GM12864 (cell line): ENCODE measurements around the gene ASTN1.

ENCODE experiments used
- DNase-seq: peaks from one replicate; pipeline ENCODE4 v3.0.0-alpha.2; 2011; ENCODE audit warnings: low read depth
- H3K4me3 ChIP-seq: 2 replicates; pipeline ENCODE4 v1.5.1; 2011; ENCODE audit warnings: mild to moderate bottlenecking, low read depth, low read length, control low read depth
- TF ChIP-seq, protein P1 (sequence below): IDR thresholded peaks from 2 replicates; pipeline ENCODE4 v1.5.1; 2011; ENCODE audit warnings: low read depth, mild to moderate bottlenecking, moderate library complexity, low read length, control low read depth, inconsistent platforms; ENCODE audit errors: missing control alignments

Gene ASTN1

DNA sequence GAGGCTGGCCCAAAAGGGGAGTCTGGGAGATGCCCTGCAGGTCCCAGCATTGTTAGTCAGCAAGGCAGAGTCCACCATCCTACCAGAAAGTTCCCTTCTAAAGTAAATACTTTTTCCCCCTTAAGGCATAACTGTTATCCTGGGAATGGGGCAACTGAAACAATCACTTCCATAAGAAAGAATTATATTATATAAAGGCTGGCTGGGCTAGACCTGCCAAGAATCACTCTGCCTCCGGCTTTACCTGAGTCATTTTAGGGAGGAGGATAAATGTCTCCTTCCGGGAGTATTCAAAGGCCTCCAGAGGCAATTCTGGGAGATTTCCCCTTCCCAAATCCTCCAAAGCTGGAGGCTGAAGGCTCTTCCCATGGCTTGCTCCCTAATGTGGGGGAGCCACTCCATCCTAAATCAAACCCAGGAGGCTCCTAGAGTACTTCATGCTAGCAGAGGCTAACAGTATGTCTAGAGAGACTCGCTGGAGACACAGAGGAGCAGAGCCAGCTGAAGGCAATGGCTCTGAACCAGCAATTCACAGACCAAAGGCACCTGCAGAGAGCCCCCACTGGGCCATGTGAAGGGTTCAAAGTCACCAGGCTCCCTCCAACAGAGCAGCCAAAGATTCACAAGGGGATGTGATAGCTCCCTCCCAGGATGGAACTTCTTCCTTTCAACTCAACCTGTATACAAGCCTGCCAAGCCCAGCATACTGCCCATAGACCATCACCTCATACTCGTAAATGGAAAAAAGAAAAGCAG lies 116.0 kb downstream of the ASTN1 start:
- no peak for DNase-seq
- no peak overlapping the region for H3K4me3 ChIP-seq
- TF ChIP-seq, protein P1, sequence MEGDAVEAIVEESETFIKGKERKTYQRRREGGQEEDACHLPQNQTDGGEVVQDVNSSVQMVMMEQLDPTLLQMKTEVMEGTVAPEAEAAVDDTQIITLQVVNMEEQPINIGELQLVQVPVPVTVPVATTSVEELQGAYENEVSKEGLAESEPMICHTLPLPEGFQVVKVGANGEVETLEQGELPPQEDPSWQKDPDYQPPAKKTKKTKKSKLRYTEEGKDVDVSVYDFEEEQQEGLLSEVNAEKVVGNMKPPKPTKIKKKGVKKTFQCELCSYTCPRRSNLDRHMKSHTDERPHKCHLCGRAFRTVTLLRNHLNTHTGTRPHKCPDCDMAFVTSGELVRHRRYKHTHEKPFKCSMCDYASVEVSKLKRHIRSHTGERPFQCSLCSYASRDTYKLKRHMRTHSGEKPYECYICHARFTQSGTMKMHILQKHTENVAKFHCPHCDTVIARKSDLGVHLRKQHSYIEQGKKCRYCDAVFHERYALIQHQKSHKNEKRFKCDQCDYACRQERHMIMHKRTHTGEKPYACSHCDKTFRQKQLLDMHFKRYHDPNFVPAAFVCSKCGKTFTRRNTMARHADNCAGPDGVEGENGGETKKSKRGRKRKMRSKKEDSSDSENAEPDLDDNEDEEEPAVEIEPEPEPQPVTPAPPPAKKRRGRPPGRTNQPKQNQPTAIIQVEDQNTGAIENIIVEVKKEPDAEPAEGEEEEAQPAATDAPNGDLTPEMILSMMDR = no peak

DNA sequence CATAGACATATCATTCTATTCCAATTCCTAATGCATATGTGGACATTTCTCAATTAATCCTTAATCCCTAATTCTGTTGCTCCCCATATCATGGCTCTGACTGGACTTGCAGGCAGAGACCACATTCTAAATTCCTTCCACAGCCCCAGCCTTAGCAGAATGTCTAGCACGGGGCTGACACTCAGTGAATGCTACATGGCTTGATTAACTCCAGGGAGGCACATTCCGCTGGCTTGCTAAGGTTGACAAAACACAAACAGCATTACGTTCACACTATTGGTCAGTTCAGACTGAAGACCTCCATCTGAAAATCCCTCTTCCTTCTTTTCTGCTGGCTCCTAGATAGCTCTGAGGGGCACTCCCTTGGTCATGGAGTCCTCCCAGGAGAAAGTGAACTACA lies 119.4 kb downstream of the ASTN1 start:
- TF ChIP-seq, protein P1 = no peak
- no peak overlapping the region for H3K4me3 ChIP-seq
- no peak for DNase-seq

DNA sequence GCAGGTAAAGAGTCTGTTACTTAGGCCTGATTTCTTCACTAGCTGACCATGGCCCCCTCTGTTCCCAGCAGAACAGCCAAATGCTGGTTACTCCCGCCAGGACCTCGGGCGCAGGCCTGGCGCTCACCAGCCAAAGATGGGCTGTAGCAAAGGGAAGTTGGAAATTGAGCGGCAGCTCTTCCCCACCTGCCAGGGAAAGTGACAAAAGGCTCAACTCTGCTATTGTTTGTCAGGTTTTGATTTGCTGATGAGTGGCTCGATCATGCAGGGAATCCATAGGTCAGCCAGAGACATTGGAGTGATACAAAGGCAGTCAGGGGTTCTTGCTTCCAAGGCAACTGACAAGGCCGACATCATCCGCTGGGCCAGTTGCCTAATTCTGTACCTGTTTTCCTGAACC lies 120.1 kb downstream of the ASTN1 start:
- no peak for DNase-seq
- H3K4me3 ChIP-seq = no peak overlapping the region
- TF ChIP-seq, protein P1 = no peak

DNA sequence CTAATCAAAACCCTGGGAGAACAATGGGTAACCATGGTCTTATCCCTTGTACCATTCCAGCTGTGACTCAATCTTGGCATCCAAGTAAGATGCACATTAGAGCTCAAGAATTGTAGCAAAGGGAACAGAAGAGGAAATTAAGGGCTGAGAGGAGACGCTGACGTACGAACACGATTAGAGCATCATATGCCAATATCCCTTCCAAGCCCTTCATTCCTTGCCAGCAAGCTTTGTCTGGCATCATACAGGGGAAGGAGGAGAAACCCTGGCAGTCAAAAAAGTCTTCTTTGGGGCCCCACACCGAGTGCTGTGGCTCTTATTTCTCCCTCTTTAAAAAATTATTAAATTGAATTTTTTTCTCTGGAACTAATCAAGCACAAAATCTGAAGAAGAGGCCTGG lies 120.9 kb downstream of the ASTN1 start:
- TF ChIP-seq, protein P1 = no peak
- no peak overlapping the region for H3K4me3 ChIP-seq
- no peak for DNase-seq

DNA sequence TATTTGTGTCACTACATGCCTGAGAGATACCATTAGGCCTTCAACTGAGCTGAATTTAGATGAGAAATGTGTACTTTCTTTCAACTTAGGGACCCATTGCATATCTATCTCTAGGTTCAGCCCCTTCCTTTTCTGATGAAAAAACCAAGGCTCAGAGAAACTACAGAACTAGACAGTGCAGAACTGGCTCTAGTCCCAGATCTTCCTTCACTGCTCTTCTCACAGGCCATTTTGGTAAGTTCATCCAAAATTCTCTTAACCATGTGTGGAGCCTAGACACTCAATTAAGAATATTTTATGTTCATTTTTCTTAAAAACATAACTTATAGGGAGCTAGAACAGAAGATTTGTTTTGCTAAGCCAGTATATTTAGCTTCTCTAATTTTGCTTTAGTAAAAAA lies 128.9 kb downstream of the ASTN1 start:
- no peak overlapping the region for H3K4me3 ChIP-seq
- DNase-seq = no peak
- TF ChIP-seq, protein P1 = no peak

DNA sequence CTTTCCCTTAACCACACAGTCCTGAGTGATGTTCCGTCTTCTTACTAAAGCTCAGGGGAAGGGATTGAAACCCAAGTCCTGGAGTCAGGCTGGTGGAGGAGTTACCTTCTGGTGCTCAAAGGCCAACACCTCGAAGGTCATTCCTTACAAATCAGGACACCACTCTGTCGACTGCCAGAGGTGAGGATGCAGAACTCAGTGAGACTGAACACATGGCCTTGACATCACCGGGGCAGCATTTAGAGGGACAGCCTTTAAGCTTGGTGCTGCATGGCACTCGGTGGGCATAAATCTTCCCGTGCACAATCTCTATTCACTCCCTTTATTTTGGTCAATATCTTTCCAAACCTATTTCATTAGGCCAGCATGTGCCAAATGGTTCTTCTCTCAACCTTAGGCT lies 130.9 kb downstream of the ASTN1 start:
- TF ChIP-seq, protein P1 = no peak
- no peak overlapping the region for H3K4me3 ChIP-seq
- no peak for DNase-seq

DNA sequence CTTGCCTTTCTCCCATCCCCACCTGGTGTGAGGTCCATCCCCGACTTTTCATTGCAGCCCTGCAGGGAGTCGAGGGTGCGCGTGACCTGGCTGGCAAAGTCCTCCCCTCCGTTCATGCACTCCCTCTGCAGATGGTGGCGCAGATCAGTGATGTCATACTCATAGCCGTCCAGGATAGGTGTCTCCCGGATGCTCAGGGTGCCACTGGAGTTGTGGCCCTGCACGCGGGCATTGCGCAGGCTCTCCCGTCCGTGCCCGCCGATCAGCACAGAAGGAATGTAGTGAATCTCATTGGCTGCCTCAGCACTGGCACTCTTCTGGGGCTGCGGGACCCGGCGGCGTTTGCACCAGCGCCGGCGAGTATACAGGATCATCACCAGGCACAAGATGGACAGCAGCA lies 132.1 kb downstream of the ASTN1 start:
- no peak for DNase-seq

More for the DNA sequence above, 132.1 kb downstream of the ASTN1 start:
- TF ChIP-seq, protein P1 = no peak
- H3K4me3 ChIP-seq = no peak overlapping the region
